ENCODE measurements around the gene ZNF738. TPM values are rescaled to one million over a fixed set of nuclear protein-coding genes. Genes with fewer than 3 reads are reported as not detected.

ZNF738 gene
- total and polyA plus RNA-seq, 2 of the 13 experiments (the other 11 are each of a cell fraction or from before 2014, with no cell fraction given), result 2.7 to 5.3 TPM

- TF ChIP-seq ZBTB40 (IDR thresholded peaks at IDR 0.05) (no peak), ZBTB40 (CRISPR knock-in tag; IDR thresholded peaks at IDR 0.05) (0 out of 2 replicates have a peak, but pooled peaks have one; percentile 40), KLF6 (CRISPR knock-in tag; IDR thresholded peaks at IDR 0.05) (0 out of 2 replicates have a peak, but pooled peaks have one; percentile 35), ZNF580 (CRISPR knock-in tag; IDR thresholded peaks at IDR 0.05; ENCODE audit: borderline replicate concordance, low read depth) (0 out of 2 replicates have a peak, but pooled peaks have one; percentile 39), SAP130 (CRISPR knock-in tag; IDR thresholded peaks at IDR 0.05; ENCODE audit: low read depth) (peak; percentile 83), SRF (IDR thresholded peaks at IDR 0.05; ENCODE audit: low read depth, low read length) (peak; percentile 64; the same call in 1 of the 2 replicates), ZSCAN29 (CRISPR knock-in tag; conservative IDR thresholded peaks at IDR 0.05) (0 out of 2 replicates have a peak, but pooled peaks have one; percentile 23), MXI1 (IDR thresholded peaks at IDR 0.05; ENCODE audit: borderline replicate concordance, low read depth, low read length) (peak; percentile 28; the same call in 1 of the 3 replicates), FOXO4 (CRISPR knock-in tag; conservative IDR thresholded peaks at IDR 0.05) (no peak), ZNF230 (CRISPR knock-in tag; IDR thresholded peaks at IDR 0.05) (peak; percentile 66; the same call in 1 of the 2 replicates), KLF9 (CRISPR knock-in tag; IDR thresholded peaks at IDR 0.05; ENCODE audit: low read depth) (no peak), PPARG (CRISPR knock-in tag; conservative IDR thresholded peaks at IDR 0.05) (no peak), PCBP1 (IDR thresholded peaks at IDR 0.05; ENCODE audit: borderline replicate concordance, low read depth, low read length) (no peak), TARDBP (CRISPR knock-in tag; IDR thresholded peaks at IDR 0.05) (peak; percentile 55; the same call in 1 of the 2 replicates), THYN1 (CRISPR knock-in tag; IDR thresholded peaks at IDR 0.05; ENCODE audit: borderline replicate concordance, low read depth) (no peak), MAF1 (CRISPR knock-in tag; IDR thresholded peaks at IDR 0.05; ENCODE audit: borderline replicate concordance) (no peak), ZNF33A (CRISPR knock-in tag; IDR thresholded peaks at IDR 0.05; ENCODE audit: borderline replicate concordance) (no peak), HOXA3 (CRISPR knock-in tag; IDR thresholded peaks at IDR 0.05) (peak; percentile 32; the same call in 1 of the 2 replicates), ELF3 (CRISPR knock-in tag; IDR thresholded peaks at IDR 0.05) (0 out of 2 replicates have a peak, but pooled peaks have one; percentile 46), POLR2A (IDR thresholded peaks at IDR 0.05; ENCODE audit: insufficient read depth in 1 of 2, low read depth in 2 of 2, low read length in 2 of 2) (peak; percentile 81 to 87), ZNF143 (CRISPR knock-in tag; IDR thresholded peaks at IDR 0.05) (0 out of 2 replicates have a peak, but pooled peaks have one; percentile 20)
Measured at GRCh38 chr19:21396893-21397572, 38.2 kb downstream of the ZNF738 start, which contains the start of gene ZNF493 (continued).

Measured in HepG2 (cell line).